Stimulated activated CD4-positive, alpha-beta T cell treated with anti-CD3 and anti-CD28 coated beads, Interleukin-15, amount 100 ng/mL, for 1 hour (primary cell): Measurements from ENCODE around the gene SLC25A19.

Experiments
- DNase-seq, 2 donors: peaks; one replicate each; pipeline ENCODE4 v3.0.0-alpha.2; 2020; ENCODE audit warnings: low read depth in 1 of 2, low spot score in 1 of 2

Gene SLC25A19

DNA sequence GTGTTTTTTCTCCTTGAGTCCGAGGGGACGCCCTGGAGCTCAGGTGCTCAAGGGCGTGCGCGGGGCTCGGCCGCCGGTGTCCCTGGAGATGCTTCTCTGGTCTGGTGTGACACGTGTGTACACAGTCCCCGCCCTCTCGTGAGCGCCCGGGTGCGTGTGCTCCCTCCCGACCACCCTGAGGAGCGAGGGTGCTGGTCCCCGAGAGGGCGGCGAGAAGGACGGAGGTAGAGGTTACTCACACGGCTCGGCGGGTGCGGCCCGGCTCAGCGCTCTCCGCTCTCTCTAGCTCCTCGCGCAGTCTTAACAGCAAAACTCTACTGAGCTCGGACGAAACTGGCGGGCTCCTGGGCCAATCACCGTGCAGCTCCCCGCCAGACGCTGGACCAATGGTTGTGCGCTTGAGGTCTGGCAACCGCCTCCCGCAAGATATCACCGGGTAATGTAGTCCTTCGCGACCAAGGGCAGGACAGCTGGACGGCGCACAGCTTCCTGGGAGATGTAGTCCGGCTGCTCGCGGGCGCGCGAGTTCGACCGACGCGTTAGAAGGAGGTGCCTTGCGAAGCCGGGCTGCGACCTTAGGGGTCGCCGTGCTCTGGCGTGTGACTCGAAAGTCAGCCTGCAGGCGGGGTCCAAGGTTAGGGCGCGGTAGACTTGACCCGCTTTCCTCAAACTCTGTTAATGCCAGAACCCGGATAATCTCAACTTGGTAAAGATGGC, at the start of gene SLC25A19:
SLC25A19 (minus strand) TSS at position 319 of the 717 bp plus-strand sequence. CDS start 2,669 bp downstream, outside the sequence.
- DNase-seq, result peak; percentile 87 to 92

DNA sequence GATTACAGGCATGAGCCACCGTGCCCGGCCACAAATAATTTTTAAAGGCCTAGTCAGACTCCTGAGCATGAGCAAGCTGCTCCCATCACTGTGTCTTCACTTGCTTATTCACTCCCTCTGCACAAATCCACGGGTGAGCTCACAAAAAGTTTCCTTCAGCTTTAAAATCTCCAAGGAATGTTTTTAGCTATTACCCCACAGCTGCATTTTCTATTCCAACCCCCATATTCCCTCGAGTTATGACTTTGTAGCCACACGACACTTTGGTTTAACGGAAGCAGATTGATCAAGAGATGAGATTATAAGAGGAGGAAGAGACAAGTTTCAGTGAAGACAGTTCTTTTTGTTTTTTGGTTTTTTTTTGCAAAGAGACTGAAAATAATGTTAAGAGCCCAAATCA, 49.1 kb upstream of the SLC25A19 start:
- DNase-seq, result no peak

DNA sequence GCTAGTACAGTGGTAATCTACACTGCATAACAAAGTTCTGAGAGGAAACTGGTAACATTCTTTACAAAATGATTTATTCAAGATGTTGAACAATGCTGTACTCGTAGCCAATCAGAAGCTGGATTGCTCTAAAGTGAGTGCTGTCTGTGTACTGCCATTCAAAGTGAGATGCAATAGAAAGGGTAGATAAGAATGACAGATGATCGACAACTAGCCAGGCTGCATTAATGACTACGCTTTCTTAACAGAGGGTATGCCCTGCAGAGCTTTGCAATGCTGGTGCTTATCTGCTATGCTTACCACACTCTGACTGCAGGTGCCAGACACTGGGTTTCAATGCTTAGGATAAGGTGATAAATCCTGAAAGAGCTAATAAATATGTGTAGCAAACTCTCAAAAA, 46.1 kb upstream of the SLC25A19 start:
- no peak for DNase-seq

DNA sequence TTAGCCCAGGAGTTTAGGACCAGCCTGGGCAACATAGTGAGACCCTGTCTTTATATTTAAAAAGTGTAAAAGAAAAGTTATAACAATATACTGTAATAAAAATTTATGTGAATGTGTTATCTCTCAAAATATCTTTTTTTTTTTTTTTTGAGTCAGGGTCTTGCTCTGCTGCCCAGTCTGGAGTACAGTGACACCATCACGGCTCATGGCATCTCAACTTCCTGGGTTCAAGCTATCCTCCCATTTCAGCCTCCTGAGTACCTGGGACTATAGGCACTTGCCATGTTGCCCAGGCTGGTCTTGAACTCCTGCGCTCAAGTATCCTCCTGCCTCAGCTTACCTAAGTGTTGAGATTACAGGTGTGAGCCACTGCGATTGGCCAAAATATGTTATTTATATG, 45.5 kb upstream of the SLC25A19 start:
- no peak for DNase-seq

DNA sequence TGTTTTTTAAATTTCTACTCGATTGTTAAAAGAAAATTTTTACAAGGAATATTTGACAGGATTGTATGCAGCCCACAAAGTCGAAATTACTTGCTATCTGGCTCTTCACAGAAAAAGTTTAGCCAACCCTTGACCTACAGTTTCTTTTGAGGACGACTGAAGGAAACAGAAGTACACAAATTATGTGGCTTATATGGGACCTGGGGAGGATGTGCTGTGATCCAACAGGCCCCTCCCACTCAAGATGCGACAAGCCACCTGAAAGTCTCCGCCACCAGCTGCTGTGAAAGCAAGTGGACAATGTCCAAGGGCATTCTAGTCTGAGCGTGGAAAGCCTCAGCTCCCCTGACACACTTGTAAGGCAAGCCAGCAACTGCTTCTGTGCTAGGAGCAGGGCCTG, 42.4 kb upstream of the SLC25A19 start:
- DNase-seq, result no peak

DNA sequence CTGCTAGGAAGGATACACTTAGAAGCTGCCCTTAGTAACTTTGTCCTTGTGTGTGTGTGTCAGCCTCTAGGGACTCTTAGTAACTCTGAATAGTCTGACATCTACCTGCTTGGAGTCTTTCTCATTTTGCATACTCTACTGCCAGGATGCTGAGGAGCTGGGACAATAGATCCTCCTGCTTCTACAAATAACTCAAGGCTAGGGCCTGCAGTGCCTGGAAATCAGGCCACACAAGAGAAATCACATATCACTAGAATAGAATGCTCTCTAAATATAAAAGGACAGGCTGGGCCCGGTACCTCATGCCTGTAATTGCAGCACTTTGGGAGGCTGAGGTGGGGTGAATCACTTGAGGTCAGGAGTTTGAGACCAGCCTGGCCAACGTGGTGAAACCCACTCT, 38.5 kb upstream of the SLC25A19 start:
- DNase-seq, result no peak

DNA sequence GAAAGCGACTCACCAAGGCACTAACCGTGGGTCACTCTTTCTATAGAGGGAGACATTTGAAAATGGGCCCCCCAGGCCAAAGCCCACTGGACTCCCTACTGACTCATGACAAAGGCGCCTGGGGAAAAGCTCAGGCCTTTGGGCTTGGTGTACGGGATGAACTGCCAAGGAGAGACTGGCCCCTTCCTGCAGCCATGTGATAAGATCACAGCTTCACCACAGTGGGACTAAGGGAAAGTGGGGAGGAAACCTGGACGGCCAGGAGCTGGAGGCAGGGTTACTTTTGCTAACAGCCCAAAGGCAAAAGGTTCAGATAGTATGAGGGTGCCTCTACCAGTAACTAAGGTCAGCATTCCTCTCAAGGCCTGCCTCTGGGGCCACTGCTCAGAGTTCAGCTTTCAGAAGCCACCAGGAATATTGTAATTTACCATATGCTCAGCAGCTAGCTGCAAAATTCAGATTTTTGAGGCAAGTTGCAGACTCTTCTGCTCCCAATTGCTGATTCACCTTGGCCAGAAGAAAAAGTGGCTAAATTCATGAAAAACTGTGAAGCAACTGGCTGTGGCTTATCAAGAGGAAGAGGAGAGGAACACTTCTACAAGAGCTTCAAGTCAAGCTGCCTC, 37.1 kb upstream of the SLC25A19 start:
- DNase-seq, result no peak

DNA sequence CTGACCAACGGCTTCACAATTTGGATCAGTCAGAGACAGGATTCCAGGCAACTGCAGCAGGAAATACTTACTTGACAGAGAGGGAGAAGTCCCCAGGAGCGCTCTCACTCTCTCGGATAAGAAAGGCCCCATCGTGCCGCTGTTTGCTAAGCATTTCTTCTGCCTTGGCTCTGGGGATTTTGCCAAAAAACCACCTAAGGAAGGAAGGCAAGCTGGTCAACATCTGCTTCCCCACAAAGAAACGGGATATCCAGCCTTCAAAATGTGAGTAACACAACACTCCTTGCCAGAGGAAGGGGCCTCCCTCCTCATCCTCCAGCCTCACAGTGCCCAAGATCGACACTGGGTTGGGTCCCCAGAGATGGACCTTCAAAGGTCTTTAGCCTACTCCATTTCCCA, 36.6 kb upstream of the SLC25A19 start:
- DNase-seq, result no peak

DNA sequence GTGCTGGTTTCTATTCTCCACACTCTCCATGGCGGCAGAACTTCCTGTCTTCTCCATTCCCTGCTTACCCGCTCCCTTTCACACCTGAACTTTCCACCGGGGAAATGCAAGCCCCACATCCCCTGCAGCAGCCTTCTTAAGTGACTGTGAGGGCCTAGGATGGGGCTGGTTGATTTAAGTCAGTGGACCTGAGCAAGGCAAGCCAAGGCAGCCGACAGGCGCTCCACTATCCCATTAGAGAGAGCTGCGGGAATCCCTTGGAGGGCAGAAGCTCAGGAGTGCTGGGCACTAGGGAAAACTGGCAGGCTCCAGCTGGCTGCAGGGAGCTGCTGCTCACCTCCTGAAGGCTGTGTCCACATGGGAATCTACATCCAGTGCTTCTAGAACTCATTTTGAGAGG, 36.1 kb upstream of the SLC25A19 start:
- DNase-seq, result no peak

DNA sequence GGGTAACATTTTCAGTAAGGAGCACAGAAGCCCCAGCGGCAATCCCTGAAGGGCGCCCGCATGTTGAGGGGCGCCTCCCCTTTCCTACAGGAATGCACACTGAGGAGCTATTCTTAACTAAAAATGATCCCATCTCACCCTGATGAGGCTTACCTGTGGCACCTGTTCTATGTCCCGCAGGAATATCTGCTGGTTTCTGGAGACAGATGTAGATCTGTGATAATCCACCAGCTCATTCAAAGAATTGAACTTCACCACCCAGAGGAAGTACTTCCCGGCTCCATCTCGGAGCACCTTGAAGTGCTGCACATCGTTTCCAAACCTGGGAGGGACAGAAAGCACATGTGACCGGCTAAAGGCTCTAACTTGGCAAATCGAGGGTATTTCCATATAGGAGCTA, 32.3 kb upstream of the SLC25A19 start:
- DNase-seq, result no peak

DNA sequence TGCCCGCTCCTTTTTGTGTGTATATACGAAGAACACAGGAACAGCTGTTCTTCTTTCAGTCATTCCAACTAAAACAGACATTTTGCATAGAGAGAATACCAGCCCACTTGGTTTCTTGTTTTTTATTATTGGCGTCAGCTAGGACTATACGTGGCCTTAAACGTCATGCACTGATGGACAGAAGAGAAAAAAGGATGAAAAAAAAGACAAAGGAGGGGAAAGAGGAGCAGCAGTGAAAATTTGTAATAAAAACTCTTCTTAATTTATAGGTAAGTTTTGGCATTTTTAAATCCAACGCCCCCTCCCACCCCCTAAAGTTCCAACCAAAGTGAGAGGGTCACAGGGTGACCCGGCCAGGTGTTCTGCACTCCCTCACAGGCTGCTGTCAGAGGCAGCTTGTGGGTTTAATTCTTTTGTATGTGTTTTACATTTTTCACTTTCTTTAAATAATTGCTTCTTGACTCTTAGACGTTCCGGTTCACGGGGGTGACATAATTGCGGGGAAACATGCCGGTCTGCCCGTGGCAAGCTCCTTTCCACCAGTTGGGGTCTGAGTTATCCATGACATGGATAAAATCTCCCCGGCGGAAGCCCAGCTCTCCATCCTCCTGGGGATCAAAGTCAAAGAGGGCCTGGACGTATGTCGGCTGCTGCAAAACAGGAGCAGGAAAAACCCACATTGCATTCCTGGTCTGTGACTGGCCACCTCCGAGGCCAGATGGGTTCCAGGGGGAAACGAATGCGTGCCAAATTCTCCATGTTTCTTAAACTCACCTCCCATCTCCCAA, 30.9 kb upstream of the SLC25A19 start:
- no peak for DNase-seq

DNA sequence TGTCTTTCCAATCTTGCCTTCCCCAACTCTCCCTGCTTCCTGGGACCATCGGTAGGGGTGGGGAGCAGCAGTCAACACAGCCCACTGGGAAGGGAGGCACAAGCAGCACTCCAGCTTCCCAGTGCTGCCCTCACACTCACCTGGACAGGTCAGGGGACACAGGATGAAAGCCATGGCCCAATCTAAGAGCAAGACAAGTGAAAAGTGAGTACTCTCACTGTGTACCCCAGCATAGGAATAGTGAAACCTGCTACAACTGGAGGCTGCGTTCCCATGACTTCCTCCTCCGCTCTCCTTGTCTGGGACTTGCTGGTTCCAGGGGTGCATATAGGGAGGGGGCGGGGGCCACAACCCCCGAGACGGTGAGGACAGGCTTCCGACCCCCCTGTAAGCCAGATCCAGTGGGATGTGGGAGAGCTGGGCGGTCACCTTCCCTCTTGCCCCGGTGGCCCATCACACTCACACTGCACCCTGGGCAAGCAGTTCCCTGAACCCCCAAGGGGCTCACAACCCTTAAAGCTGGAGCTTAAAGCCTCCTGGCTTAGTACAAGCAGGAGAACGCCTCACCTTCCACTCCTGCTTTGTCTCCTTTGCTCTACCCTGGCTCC, 29.5 kb upstream of the SLC25A19 start:
- no peak for DNase-seq

DNA sequence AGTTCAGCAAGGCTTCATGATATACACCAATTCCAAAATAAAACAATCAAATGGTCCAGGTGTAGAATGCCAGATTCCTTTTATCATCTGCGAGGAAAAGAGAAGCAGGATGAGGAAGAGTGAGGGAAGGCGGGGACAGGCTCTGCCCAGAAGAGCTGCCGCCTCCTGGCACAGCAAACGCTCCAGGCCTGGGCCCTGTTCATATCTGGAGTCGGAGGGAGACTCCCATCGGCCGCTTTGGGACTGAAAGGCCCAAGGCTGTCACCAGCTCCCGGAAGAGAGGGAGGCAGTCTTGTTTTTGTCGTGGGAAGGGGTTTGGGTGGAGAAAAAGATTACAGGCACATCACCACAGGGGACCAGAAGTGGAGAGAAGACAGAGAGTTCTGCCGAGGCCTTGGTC, 29.0 kb upstream of the SLC25A19 start:
- DNase-seq, result no peak

DNA sequence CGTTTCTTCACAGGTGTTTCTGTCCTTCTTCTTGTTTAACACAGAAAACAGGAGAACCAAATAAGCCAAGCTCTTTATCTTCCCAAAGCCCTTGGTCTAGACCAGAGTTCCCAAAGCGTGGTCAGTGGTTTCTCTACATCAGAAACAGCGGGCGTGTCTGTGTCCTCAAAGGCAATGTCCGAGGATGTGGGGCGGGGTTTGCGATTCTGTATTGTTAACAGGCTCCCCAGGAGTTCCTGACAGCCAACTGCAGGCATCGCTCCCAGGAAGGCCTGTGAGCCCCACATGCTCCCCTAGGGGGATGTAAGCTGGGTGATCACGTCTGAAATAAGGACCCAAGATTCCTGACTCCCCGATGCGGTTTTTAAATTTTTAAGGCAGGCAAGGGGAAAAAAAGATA, 28.4 kb upstream of the SLC25A19 start:
- no peak for DNase-seq

DNA sequence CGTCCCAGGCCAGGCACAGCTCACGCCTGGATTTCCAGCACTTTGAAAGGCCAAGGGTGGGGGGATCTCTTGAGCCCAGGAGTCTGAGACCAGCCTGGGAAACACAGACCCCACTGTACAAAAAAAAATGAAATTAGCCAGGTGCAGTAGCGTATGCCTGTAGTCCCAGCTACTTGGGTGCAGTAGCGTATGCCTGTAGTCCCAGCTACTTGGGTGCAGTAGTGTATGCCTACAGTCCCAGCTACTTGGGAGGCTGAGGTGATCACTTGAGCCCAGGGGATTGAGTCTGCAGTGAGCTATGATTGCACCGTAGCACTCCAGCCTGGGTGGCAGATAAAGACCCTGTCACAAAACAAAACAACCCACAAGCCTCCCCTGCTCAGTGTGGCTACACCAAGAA, 27.0 kb upstream of the SLC25A19 start:
- no peak for DNase-seq

DNA sequence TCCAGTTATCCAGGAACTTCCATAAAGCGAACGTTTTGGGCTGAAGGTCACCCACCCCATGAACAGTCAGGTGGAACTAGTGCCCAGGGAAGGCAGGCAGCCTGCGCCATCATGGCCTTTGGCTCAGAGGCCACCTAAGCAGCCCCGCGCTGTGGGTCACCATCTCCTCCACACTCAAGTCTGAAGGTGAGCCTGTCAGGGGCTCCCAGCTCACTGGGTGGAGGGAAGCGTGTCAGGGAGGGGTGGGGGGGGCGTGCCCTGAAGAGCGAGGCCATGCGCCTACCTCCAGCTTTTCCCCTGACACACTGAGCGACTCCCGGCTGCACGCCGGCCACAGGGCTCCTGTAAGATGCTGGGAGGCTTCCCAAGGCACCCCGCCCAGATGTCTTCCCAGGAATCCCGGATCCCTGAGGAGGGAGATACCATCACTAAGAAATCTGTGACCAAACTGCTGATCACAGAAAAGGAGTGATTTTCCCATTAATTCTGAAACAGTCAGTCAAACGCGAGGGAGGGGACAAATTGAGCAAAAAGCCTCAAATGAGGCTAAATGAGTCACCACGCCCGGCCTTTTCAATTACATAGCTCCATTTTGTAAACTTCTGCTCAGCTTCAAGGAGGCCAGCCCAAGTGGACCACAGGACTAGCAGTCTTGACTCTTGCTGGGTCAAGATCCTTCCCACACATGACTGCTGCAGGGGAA, 26.5 kb upstream of the SLC25A19 start:
- no peak for DNase-seq

DNA sequence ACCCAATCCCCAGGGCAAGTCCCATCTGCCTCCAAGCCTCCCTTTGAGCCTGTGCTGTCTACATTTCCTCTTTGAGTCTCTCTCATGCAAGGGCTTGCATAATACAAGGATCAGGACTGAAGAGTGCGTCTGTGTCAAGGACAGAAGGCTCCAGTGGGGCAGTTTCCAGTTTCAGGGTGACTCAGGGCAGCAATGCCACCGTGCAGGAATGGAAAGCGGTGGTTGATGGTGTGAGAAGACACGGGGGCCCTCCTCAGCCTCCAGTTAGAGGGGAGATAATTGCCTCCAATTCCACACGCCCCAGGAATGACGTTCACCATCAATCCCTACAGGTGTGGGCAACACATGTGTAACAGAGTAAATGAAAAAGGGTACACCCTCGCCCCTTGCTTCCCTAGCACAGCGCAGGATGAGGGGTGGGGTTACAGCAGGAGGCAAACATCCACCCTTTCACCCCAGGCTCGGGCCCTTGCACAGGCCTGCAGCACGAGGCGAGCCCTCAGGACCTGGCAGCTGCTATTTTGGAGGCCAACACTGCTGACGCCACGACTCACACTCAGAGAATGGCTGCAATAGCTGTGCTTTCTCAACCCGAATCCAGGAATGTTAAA, 24.8 kb upstream of the SLC25A19 start:
- DNase-seq, result no peak

DNA sequence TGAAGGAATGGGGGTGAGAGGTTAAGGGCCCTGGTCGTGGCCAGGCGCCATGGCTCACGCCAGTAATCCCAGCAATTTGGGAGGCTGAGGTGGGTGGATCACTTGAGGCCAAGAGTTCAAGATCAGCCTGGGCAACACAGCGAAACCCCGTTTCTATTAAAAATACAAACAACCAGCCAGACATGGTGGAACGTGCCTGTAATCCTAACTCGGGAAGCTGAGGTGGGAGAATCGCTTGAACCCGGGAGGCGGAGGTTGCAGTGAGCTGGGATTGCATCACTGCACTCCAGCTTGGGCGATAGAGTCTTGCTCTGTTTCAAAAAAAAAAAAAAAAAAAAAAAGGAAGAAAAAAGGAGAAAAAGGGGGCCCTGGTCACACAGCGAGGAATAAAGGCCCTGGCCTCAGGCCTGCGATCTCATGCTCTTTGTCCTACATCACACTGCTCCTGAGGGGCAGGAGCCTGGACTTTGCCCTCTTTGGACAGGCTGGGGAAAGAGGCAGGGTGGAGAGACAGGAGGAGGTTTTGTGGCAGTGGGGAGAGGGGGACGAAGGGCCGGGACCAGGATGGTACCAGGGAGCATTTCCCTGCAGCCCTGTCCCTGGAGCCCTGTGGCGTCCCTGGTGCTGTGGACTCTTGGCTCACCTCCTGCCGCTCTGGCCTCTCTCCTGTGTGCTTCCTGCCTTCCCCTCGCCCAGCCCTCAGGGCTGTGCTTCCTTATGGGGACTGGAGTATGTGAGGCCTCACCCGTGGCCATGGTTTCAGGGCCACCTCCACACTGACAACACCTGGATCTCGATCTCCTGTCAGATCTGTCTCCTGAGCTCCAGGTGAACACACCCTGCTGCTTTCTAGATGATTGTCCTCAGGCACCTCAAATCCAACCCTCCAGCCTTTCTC, 19.7 kb upstream of the SLC25A19 start:
- no peak for DNase-seq

DNA sequence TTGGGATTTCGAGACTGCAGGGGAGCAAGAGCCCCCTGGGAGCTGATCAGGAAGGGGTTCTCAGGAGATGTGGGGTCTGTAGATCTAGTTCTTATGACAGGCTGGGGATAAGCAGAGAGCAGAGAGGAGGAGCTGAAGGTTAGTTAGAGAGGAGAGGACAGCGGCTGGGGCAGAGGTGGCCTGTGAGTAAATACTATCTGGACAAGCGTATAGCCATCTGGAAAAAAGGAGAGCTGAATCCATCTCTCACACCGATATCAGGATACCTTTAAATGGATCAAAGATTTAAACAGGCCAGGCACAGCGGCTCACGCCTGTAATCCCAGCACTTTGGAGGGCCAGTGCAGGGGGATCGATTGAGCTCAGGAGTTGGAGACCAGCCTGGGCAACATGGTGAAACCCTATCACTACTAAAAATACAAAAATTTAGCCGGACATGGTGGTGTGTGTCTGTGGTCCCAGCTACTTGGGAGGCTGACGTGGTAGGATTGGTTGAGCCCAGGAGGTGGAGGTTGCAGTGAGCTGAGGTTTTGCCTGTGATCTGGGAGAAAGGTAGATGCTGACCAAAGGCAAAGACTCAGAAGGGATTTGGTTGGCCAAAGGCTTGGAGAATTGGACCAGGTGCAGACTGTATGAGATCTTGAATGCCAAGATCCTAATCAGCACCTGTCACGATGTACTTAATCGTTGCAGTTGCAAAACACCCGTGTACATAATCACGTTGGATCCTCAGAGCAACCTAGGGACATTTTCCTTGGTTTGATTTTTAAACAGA, 18.9 kb upstream of the SLC25A19 start:
- DNase-seq, result no peak
